Parathyroid adenoma (tissue), 2 donors: ENCODE results near the gene BSND.

ENCODE experiments used
- H2AFZ ChIP-seq: fragments of 300-600 bp; sonication (generic); one replicate; pipeline ENCODE4 v1.7.0; 2017; ENCODE audit warnings: antibody characterized with exemption, mild to moderate bottlenecking
- H3K27ac ChIP-seq: fragments of 300-600 bp; sonication (generic); one replicate; pipeline ENCODE4 v1.7.0; 2017
- H3K27me3 ChIP-seq: fragments of 300-600 bp; sonication (generic); one replicate; pipeline ENCODE4 v1.7.0; 2017; ENCODE audit warnings: low read length; ENCODE audit not compliant: control insufficient read depth, insufficient read depth
- H3K36me3 ChIP-seq: fragments of 300-600 bp; sonication (generic); one replicate; pipeline ENCODE4 v1.7.0; 2017; ENCODE audit warnings: low read length; ENCODE audit not compliant: control insufficient read depth, insufficient read depth
- H3K4me1 ChIP-seq: fragments of 300-600 bp; sonication (generic); one replicate; pipeline ENCODE4 v1.7.0; 2017; ENCODE audit warnings: control low read depth
- H3K4me2 ChIP-seq: fragments of 300-600 bp; sonication (generic); one replicate; pipeline ENCODE4 v1.7.0; 2017; ENCODE audit warnings: low read length
- H3K4me3 ChIP-seq: fragments of 300-600 bp; sonication (generic); one replicate; pipeline ENCODE4 v1.7.0; 2017; ENCODE audit warnings: low read depth, low read length
- H3K79me2 ChIP-seq: fragments of 300-600 bp; sonication (generic); one replicate; pipeline ENCODE4 v1.7.0; 2017; ENCODE audit warnings: control low read depth
- H3K9ac ChIP-seq: fragments of 300-600 bp; sonication (generic); one replicate; pipeline ENCODE4 v1.7.0; 2017; ENCODE audit warnings: mild to moderate bottlenecking
- H3K9me3 ChIP-seq: fragments of 300-600 bp; sonication (generic); one replicate; pipeline ENCODE4 v1.7.0; 2017; ENCODE audit warnings: low read length; ENCODE audit not compliant: control insufficient read depth
- TF ChIP-seq, protein P1 (sequence below): fragments of 300-600 bp; sonication (generic); IDR thresholded peaks from one replicate; pipeline ENCODE4 v1.7.0; 2017; ENCODE audit warnings: antibody characterized with exemption, mild to moderate bottlenecking
- donor health status: primary hyperparathyroidism.

The BSND gene

DNA sequence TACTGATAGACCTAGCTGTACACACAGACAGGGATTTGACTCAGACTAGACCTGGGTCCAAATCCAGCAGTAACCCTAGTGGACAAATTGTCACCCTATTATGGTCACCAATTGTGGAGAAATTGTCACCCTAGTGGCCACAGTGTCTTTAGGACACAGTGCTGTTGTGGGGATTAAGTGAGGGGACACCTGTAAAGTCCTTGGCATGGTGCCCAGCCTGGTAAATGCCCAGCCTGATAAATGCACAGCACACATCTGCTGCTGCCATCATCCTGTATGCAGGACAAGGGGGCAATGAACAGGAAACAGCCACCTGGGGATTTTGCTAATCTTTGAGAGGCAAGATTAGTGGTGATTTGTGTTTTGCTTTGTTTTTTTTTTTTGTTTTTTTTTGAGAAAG lies 16.0 kb upstream of the BSND start:
- H3K36me3 ChIP-seq = no peaks in the 10 kb centered on the region
- H3K4me2 ChIP-seq = no peak overlapping the region
- H3K27ac ChIP-seq = no peak overlapping the region
- H3K27me3 ChIP-seq = no peaks in the 10 kb centered on the region
- no peak overlapping the region for H3K4me3 ChIP-seq
- H3K79me2 ChIP-seq = no peaks in the 10 kb centered on the region
- H3K9me3 ChIP-seq = no peaks in the 10 kb centered on the region
- no peak overlapping the region for H3K9ac ChIP-seq
- peaks cover 8% of the 10 kb centered on the region for H3K4me1 ChIP-seq
- TF ChIP-seq, protein P1, sequence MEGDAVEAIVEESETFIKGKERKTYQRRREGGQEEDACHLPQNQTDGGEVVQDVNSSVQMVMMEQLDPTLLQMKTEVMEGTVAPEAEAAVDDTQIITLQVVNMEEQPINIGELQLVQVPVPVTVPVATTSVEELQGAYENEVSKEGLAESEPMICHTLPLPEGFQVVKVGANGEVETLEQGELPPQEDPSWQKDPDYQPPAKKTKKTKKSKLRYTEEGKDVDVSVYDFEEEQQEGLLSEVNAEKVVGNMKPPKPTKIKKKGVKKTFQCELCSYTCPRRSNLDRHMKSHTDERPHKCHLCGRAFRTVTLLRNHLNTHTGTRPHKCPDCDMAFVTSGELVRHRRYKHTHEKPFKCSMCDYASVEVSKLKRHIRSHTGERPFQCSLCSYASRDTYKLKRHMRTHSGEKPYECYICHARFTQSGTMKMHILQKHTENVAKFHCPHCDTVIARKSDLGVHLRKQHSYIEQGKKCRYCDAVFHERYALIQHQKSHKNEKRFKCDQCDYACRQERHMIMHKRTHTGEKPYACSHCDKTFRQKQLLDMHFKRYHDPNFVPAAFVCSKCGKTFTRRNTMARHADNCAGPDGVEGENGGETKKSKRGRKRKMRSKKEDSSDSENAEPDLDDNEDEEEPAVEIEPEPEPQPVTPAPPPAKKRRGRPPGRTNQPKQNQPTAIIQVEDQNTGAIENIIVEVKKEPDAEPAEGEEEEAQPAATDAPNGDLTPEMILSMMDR = no peak
- H2AFZ ChIP-seq = no peak overlapping the region

- Histone ChIP-seq H3K4me1 (no peaks in the 10 kb centered on the region), H2AFZ (no peak overlapping the region), H3K79me2 (no peaks in the 10 kb centered on the region), H3K9me3 (no peaks in the 10 kb centered on the region), H3K9ac (no peak overlapping the region), H3K27ac (no peak overlapping the region), H3K4me3 (no peak overlapping the region), H3K4me2 (no peak overlapping the region), H3K36me3 (no peaks in the 10 kb centered on the region), H3K27me3 (no peaks in the 10 kb centered on the region)
- TF ChIP-seq, protein P1 = no peak
Observed at GRCh38 chr1:54984131-54984842, 14.4 kb upstream of the BSND start.

DNA sequence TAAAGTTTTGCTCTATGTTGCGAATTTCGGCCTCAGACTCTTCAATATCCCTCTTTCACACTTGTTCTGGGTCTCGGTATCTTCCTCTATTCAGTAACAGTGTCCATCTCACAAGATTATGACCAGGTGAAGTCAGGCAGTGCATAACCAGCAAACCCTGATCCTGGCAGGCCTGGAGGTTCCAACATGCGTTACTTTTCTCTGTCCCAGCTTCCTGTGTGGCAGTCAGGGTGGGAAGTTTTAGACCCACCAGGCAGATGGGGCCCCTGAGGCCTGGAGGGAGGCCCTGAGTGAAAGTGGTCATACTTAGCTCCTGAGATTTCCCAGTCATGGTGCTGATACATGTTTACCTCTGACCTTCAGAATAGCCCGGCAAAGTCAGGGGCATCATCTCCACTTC lies 13.2 kb upstream of the BSND start:
- Histone ChIP-seq H3K9me3 (no peaks in the 10 kb centered on the region), H3K27ac (no peak overlapping the region), H3K79me2 (no peaks in the 10 kb centered on the region), H3K4me2 (no peak overlapping the region), H3K4me3 (no peak overlapping the region), H3K36me3 (no peaks in the 10 kb centered on the region), H3K27me3 (no peaks in the 10 kb centered on the region), H3K9ac (no peak overlapping the region), H2AFZ (no peak overlapping the region), H3K4me1 (no peaks in the 10 kb centered on the region)
- TF ChIP-seq, protein P1 = no peak

- no peaks in the 10 kb centered on the region for H3K4me1 ChIP-seq
- TF ChIP-seq, protein P1 = no peak
Observed at GRCh38 chr1:54986025-54986424, 12.7 kb upstream of the BSND start.

DNA sequence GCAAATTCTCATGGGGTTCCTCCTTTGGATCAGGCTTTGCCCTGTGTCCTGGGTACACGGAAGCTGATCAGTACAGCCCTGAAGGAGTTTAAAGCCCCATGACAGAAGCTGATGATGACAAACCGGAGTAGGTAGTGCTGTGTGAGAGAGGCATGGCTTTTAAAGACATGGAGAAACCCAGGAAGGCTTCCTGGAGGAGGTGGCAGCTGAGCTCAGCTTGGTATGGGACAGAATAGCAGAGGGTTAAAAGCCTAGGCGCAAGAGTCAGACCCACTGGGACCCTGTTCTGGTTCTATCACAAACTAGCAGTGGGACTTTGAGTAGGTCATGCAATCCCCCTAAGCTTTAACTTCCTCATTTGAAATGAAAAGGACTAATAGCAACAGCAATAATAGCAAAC lies 12.2 kb upstream of the BSND start:
- TF ChIP-seq, protein P1 = no peak
- no peak overlapping the region for H3K27ac ChIP-seq
- no peak overlapping the region for H3K4me3 ChIP-seq
- H3K36me3 ChIP-seq = no peaks in the 10 kb centered on the region
- no peak overlapping the region for H3K9ac ChIP-seq
- no peaks in the 10 kb centered on the region for H3K27me3 ChIP-seq
- no peaks in the 10 kb centered on the region for H3K4me1 ChIP-seq
- H2AFZ ChIP-seq = no peak overlapping the region
- no peaks in the 10 kb centered on the region for H3K9me3 ChIP-seq
- no peaks in the 10 kb centered on the region for H3K79me2 ChIP-seq
- no peak overlapping the region for H3K4me2 ChIP-seq

More at GRCh38 chr1:54986025-54986424, 12.7 kb upstream of the BSND start:
- H3K36me3 ChIP-seq = no peaks in the 10 kb centered on the region
- no peak overlapping the region for H3K4me2 ChIP-seq
- no peak overlapping the region for H3K27ac ChIP-seq
- H3K27me3 ChIP-seq = no peaks in the 10 kb centered on the region
- no peak overlapping the region for H3K9ac ChIP-seq
- H2AFZ ChIP-seq = no peak overlapping the region
- H3K79me2 ChIP-seq = no peaks in the 10 kb centered on the region
- no peak overlapping the region for H3K4me3 ChIP-seq
- no peaks in the 10 kb centered on the region for H3K9me3 ChIP-seq
